GM19023 (cell line): ENCODE measurements around the gene RASA2.
A peak's percentile ranks its signal among the peaks of the same experiment; 100 is the strongest.
"Not testable (repeated sequence)": the region's sequence is repeated elsewhere in the genome, so short reads cannot be mapped to it uniquely, and the experiment has no call there.

Experiments
- ATAC-seq: cut with Tn5 transposase; IDR thresholded peaks from one replicate; pipeline ENCODE4 v1.9.1; 2021; ENCODE audit warnings: mild to moderate bottlenecking, moderate library complexity; ENCODE audit not compliant: unreplicated experiment

The RASA2 gene

GRCh38 chr3:141457624-141458236 lies 29.1 kb upstream of the RASA2 start:
- ATAC-seq = no peak

GRCh38 chr3:141459008-141459407 lies 27.8 kb upstream of the RASA2 start:
- no peak for ATAC-seq

- ATAC-seq = peak; percentile 96
These were observed 26.6 kb upstream of the RASA2 start for GRCh38 chr3:141460097-141460704.

- ATAC-seq = no peak
These were observed 24.5 kb upstream of the RASA2 start for GRCh38 chr3:141462176-141462859.

GRCh38 chr3:141465221-141465620 lies 21.6 kb upstream of the RASA2 start:
- no peak for ATAC-seq

GRCh38 chr3:141466633-141467169 lies 20.1 kb upstream of the RASA2 start:
- no peak for ATAC-seq

- no peak for ATAC-seq
These were observed 17.1 kb upstream of the RASA2 start for GRCh38 chr3:141469720-141470119.

- no peak for ATAC-seq
These were observed 15.7 kb upstream of the RASA2 start for GRCh38 chr3:141471160-141471559.

- no peak for ATAC-seq
These were observed 10.8 kb upstream of the RASA2 start for GRCh38 chr3:141476033-141476432.

- ATAC-seq = no peak
These were observed 9.6 kb upstream of the RASA2 start for GRCh38 chr3:141477224-141477623.

GRCh38 chr3:141478139-141478538 lies 8.7 kb upstream of the RASA2 start:
- no peak for ATAC-seq

- ATAC-seq = not testable (repeated sequence)
These were observed 8.0 kb upstream of the RASA2 start for GRCh38 chr3:141478840-141479239.

- ATAC-seq = no peak
These were observed 4.4 kb upstream of the RASA2 start for GRCh38 chr3:141482245-141482922.

- no peak for ATAC-seq
These were observed 2.0 kb upstream of the RASA2 start for GRCh38 chr3:141484701-141485287.

GRCh38 chr3:141485641-141486495 lies 959 bp upstream of the RASA2 start:
- ATAC-seq = no peak

GRCh38 chr3:141486496-141486745 lies 406 bp upstream of the RASA2 start:
- no peak for ATAC-seq

- peak; percentile 79 for ATAC-seq
These were observed 860 bp downstream of the RASA2 start for GRCh38 chr3:141487521-141488252.

- ATAC-seq = no peak
These were observed 2.4 kb downstream of the RASA2 start for GRCh38 chr3:141489203-141489602.

GRCh38 chr3:141491081-141491480 lies 4.3 kb downstream of the RASA2 start:
- no peak for ATAC-seq

- ATAC-seq = no peak
These were observed 5.1 kb downstream of the RASA2 start for GRCh38 chr3:141491929-141492328.
